ENCODE data around the gene HNRNPK.

GRCh38 chr9:83986765-83987401 is 6.9 kb upstream of the HNRNPK start:
- TF ChIP-seq REST (IDR thresholded peaks at IDR 0.05; ENCODE audit: low read depth, low read length) (no peak), NFIC (IDR thresholded peaks at IDR 0.05; ENCODE audit: borderline replicate concordance) (no peak), CTCF (IDR thresholded peaks at IDR 0.05) (no peak), RAD21 (IDR thresholded peaks at IDR 0.05; ENCODE audit: low read length) (no peak), TCF12 (IDR thresholded peaks at IDR 0.05) (no peak), POLR2AphosphoS5 (IDR thresholded peaks at IDR 0.05; ENCODE audit: low read depth, low read length) (no peak), SMC3 (IDR thresholded peaks at IDR 0.05; ENCODE audit: low read depth, low read length) (no peak), EP300 (IDR thresholded peaks at IDR 0.05; ENCODE audit: borderline replicate concordance in 1 of 2, low read depth in 1 of 2, low read length in 1 of 2) (no peak), SIN3A (IDR thresholded peaks at IDR 0.05; ENCODE audit: borderline replicate concordance, low read depth, low read length) (no peak), MAX (IDR thresholded peaks at IDR 0.05; ENCODE audit: low read depth) (no peak), FOXM1 (IDR thresholded peaks at IDR 0.05; ENCODE audit: low read depth) (no peak), RXRA (IDR thresholded peaks at IDR 0.05; ENCODE audit: borderline replicate concordance, low read depth) (no peak), MXI1 (IDR thresholded peaks at IDR 0.05; ENCODE audit: low read depth, low read length) (no peak)

Data from SK-N-SH (cell line).